Activated CD8-positive, alpha-beta T cell treated with anti-CD3 and anti-CD28 coated beads, Interleukin-2, amount 10 ng/mL, durations not matched to agents 7 days and 5 days (primary cell): ENCODE results near the gene ITGA1. TPM values are rescaled to one million over a fixed set of nuclear protein-coding genes. Genes with fewer than 3 reads are reported as not detected.

Experiments
- ATAC-seq: fragments of 150-1000 bp; cut with Tn5 transposase; one replicate; pipeline ENCODE4 v1.10.0; 2021; ENCODE audit warnings: moderate library complexity
- CTCF ChIA-PET: fragments of 350-600 bp; sonication (Branson Sonifier 250); formaldehyde crosslinking; loops from one replicate; lab custom pipeline; 2021; ENCODE audit warnings: antibody characterized with exemption; lab: Charles Lee
- POLR2A ChIA-PET: fragments of 350-600 bp; sonication (Branson Sonifier 250); formaldehyde crosslinking; loops from one replicate; lab custom pipeline; 2021; ENCODE audit warnings: antibody characterized with exemption; lab: Charles Lee
- DNase-seq: peaks from one replicate; pipeline ENCODE4 v3.0.0-alpha.2; 2020
- H3K27ac Mint-ChIP-seq: one replicate; pipeline ENCODE4 v1.8.0; 2021; ENCODE audit warnings: mild to moderate bottlenecking, mixed read lengths
- H3K27me3 Mint-ChIP-seq: one replicate; pipeline ENCODE4 v1.8.0; 2021; ENCODE audit warnings: low read depth, mixed read lengths
- H3K36me3 Mint-ChIP-seq: one replicate; pipeline ENCODE4 v1.8.0; 2021; ENCODE audit warnings: low read depth, mixed read lengths
- H3K4me1 Mint-ChIP-seq: one replicate; pipeline ENCODE4 v1.8.0; 2021; ENCODE audit warnings: low read depth, mixed read lengths
- H3K4me3 Mint-ChIP-seq: one replicate; pipeline ENCODE4 v1.8.0; 2021; ENCODE audit warnings: mild to moderate bottlenecking, mixed read lengths
- H3K9me3 Mint-ChIP-seq: one replicate; pipeline ENCODE4 v1.8.0; 2022; ENCODE audit warnings: mixed read lengths; ENCODE audit not compliant: insufficient read depth
- total RNA-seq, 2 experiments: library from RNA; stranded (reverse); gene quantifications; one replicate each; pipeline ENCODE4 v1.2.3, GENCODE V29; 2021

ITGA1 gene
- total RNA-seq, 2 experiments from 2014 or later = 18.0 to 19.2 TPM

GRCh38 chr5:52898961-52899680 is 111.4 kb downstream of the ITGA1 start:
- H3K4me3 Mint-ChIP-seq = no peak overlapping the region
- ChIA-PET POLR2A (no interaction called here), CTCF (no interaction called here)
- peaks cover 25% of the 10 kb centered on the region for H3K36me3 Mint-ChIP-seq
- ATAC-seq (no peak), DNase-seq (no peak)
- no peaks in the 10 kb centered on the region for H3K9me3 Mint-ChIP-seq
- H3K27me3 Mint-ChIP-seq = no peaks in the 10 kb centered on the region
- H3K27ac Mint-ChIP-seq = no peak overlapping the region
- peaks cover 3% of the 10 kb centered on the region for H3K4me1 Mint-ChIP-seq

- ChIA-PET CTCF (no interaction called here), POLR2A (no interaction called here)
- Mint-ChIP-seq H3K9me3 (no peaks in the 10 kb centered on the region), H3K36me3 (peaks cover 25% of the 10 kb centered on the region), H3K4me1 (peaks cover 13% of the 10 kb centered on the region), H3K4me3 (no peak overlapping the region), H3K27me3 (no peaks in the 10 kb centered on the region), H3K27ac (no peak overlapping the region)
- no peak for ATAC-seq
- no peak for DNase-seq
Measured at GRCh38 chr5:52903142-52903541, 115.4 kb downstream of the ITGA1 start.

- H3K4me1 Mint-ChIP-seq = peaks cover 13% of the 10 kb centered on the region
- H3K9me3 Mint-ChIP-seq = no peaks in the 10 kb centered on the region
- ATAC-seq (no peak), DNase-seq (no peak)
- ChIA-PET POLR2A (no interaction called here), CTCF (interaction anchor here (1.1 to 2.2 kb wide), 4 partner anchors 9 to 107 kb away, joined by 4 to 11 read pairs (median 5); no protein-coding TSS in a partner anchor)
- no peaks in the 10 kb centered on the region for H3K27me3 Mint-ChIP-seq
- no peak overlapping the region for H3K4me3 Mint-ChIP-seq
- peaks cover 14% of the 10 kb centered on the region for H3K36me3 Mint-ChIP-seq
- no peak overlapping the region for H3K27ac Mint-ChIP-seq
Measured at GRCh38 chr5:52906343-52906742, 118.6 kb downstream of the ITGA1 start.

GRCh38 chr5:52906845-52907244 is 119.1 kb downstream of the ITGA1 start:
- Mint-ChIP-seq H3K4me1 (peaks cover 13% of the 10 kb centered on the region), H3K4me3 (no peak overlapping the region), H3K27me3 (no peaks in the 10 kb centered on the region), H3K27ac (no peak overlapping the region), H3K9me3 (no peaks in the 10 kb centered on the region), H3K36me3 (peaks cover 11% of the 10 kb centered on the region)
- ATAC-seq (no peak), DNase-seq (no peak)
- POLR2A ChIA-PET = no interaction called here
- CTCF ChIA-PET = interaction anchor here (0.6 to 2.2 kb wide), 5 partner anchors 9 to 1329 kb away, joined by 4 to 11 read pairs (median 5); no protein-coding TSS in a partner anchor

GRCh38 chr5:52909192-52909591 is 121.5 kb downstream of the ITGA1 start:
- Mint-ChIP-seq H3K27ac (no peak overlapping the region), H3K4me3 (no peak overlapping the region), H3K27me3 (no peaks in the 10 kb centered on the region), H3K4me1 (peaks cover 13% of the 10 kb centered on the region), H3K9me3 (no peaks in the 10 kb centered on the region), H3K36me3 (peaks cover 3% of the 10 kb centered on the region)
- CTCF ChIA-PET = interaction anchor here (1.0 to 1.2 kb wide), 3 partner anchors 99 to 251 kb away, joined by 3 to 5 read pairs (median 4); no protein-coding TSS in a partner anchor
- DNase-seq (no peak), ATAC-seq (no peak)
- POLR2A ChIA-PET = no interaction called here

GRCh38 chr5:52910071-52910470 is 122.4 kb downstream of the ITGA1 start:
- no peak for ATAC-seq
- Mint-ChIP-seq H3K9me3 (no peaks in the 10 kb centered on the region), H3K4me1 (peaks cover 17% of the 10 kb centered on the region), H3K27ac (no peak overlapping the region), H3K4me3 (no peak overlapping the region), H3K36me3 (peaks cover 3% of the 10 kb centered on the region), H3K27me3 (no peaks in the 10 kb centered on the region)
- DNase-seq = no peak
- CTCF ChIA-PET = no interaction called here
- POLR2A ChIA-PET = no interaction called here

GRCh38 chr5:52915176-52915875 is 127.6 kb downstream of the ITGA1 start:
- no peaks in the 10 kb centered on the region for H3K27me3 Mint-ChIP-seq
- no peaks in the 10 kb centered on the region for H3K36me3 Mint-ChIP-seq
- POLR2A ChIA-PET = no interaction called here
- H3K4me3 Mint-ChIP-seq = peak overlapping the region; percentile 50
- CTCF ChIA-PET = interaction anchor here (0.6 to 3.2 kb wide), 33 partner anchors 9 to 260 kb away, joined by 3 to 30 read pairs (median 5); partner anchors contain the start of genes ITGA1 and PELO
- H3K9me3 Mint-ChIP-seq = no peaks in the 10 kb centered on the region
- DNase-seq (peak; percentile 74), ATAC-seq (peak; percentile 93)
- H3K4me1 Mint-ChIP-seq = peaks cover 10% of the 10 kb centered on the region
- no peak overlapping the region for H3K27ac Mint-ChIP-seq

GRCh38 chr5:52920929-52921328 is 133.2 kb downstream of the ITGA1 start:
- ATAC-seq (no peak), DNase-seq (no peak)
- Mint-ChIP-seq H3K27ac (no peak overlapping the region), H3K4me3 (no peak overlapping the region), H3K36me3 (no peaks in the 10 kb centered on the region), H3K4me1 (peaks cover 6% of the 10 kb centered on the region), H3K9me3 (no peaks in the 10 kb centered on the region), H3K27me3 (no peaks in the 10 kb centered on the region)
- ChIA-PET POLR2A (no interaction called here), CTCF (no interaction called here)

GRCh38 chr5:52922384-52922783 is 134.7 kb downstream of the ITGA1 start:
- peaks cover 6% of the 10 kb centered on the region for H3K4me1 Mint-ChIP-seq
- POLR2A ChIA-PET = no interaction called here
- CTCF ChIA-PET = interaction anchor here (1.1 kb wide), 1 partner anchor 265 kb away, joined by 4 read pairs; no protein-coding TSS in a partner anchor
- peaks cover 3% of the 10 kb centered on the region for H3K36me3 Mint-ChIP-seq
- no peak overlapping the region for H3K27ac Mint-ChIP-seq
- H3K9me3 Mint-ChIP-seq = no peaks in the 10 kb centered on the region
- DNase-seq = no peak
- no peaks in the 10 kb centered on the region for H3K27me3 Mint-ChIP-seq
- no peak for ATAC-seq
- no peak overlapping the region for H3K4me3 Mint-ChIP-seq

- Mint-ChIP-seq H3K36me3 (peaks cover 3% of the 10 kb centered on the region), H3K4me3 (no peak overlapping the region), H3K4me1 (peaks cover 9% of the 10 kb centered on the region), H3K27me3 (no peaks in the 10 kb centered on the region), H3K9me3 (no peaks in the 10 kb centered on the region), H3K27ac (no peak overlapping the region)
- ATAC-seq = no peak
- POLR2A ChIA-PET = no interaction called here
- no peak for DNase-seq
- CTCF ChIA-PET = interaction anchor here (1.3 to 2.4 kb wide), 2 partner anchors 9 to 262 kb away, joined by 3 to 12 read pairs; no protein-coding TSS in a partner anchor
Measured at GRCh38 chr5:52924456-52924855, 136.7 kb downstream of the ITGA1 start.

- ATAC-seq = no peak
- Mint-ChIP-seq H3K36me3 (peaks cover 3% of the 10 kb centered on the region), H3K27ac (no peak overlapping the region), H3K27me3 (no peaks in the 10 kb centered on the region), H3K4me1 (peaks cover 9% of the 10 kb centered on the region), H3K9me3 (no peaks in the 10 kb centered on the region), H3K4me3 (no peak overlapping the region)
- ChIA-PET POLR2A (no interaction called here), CTCF (interaction anchor here (1.3 to 2.4 kb wide), 2 partner anchors 9 to 263 kb away, joined by 3 to 12 read pairs; no protein-coding TSS in a partner anchor)
- no peak for DNase-seq
Measured at GRCh38 chr5:52925001-52925400, 137.3 kb downstream of the ITGA1 start.

GRCh38 chr5:52928689-52929088 is 141.0 kb downstream of the ITGA1 start:
- POLR2A ChIA-PET = interaction anchor here (0.6 kb wide), 1 partner anchor 12 kb away, joined by 3 read pairs; no protein-coding TSS in a partner anchor
- no peak for ATAC-seq
- peaks cover 9% of the 10 kb centered on the region for H3K4me1 Mint-ChIP-seq

More at GRCh38 chr5:52928689-52929088, 141.0 kb downstream of the ITGA1 start:
- no peak overlapping the region for H3K27ac Mint-ChIP-seq
- peaks cover 3% of the 10 kb centered on the region for H3K36me3 Mint-ChIP-seq
- CTCF ChIA-PET = interaction anchor here (1.0 to 2.4 kb wide), 2 partner anchors 11 to 13 kb away, joined by 3 to 8 read pairs; no protein-coding TSS in a partner anchor
- no peak overlapping the region for H3K4me3 Mint-ChIP-seq
- no peaks in the 10 kb centered on the region for H3K9me3 Mint-ChIP-seq
- no peak for DNase-seq
- H3K27me3 Mint-ChIP-seq = no peaks in the 10 kb centered on the region
